RWPE1 (cell line): ENCODE data around the gene MPP3.

Experiments used
- CTCF ChIA-PET: fragments of 350-600 bp; sonication (Branson Sonifier 250); formaldehyde crosslinking; extraction: SDS; loops from one replicate; lab custom pipeline; 2021; lab: Yijun Ruan, JAX
- POLR2A ChIA-PET: fragments of 400-600 bp; formaldehyde crosslinking; extraction: SDS; loops from one replicate; lab custom pipeline; 2020; ENCODE audit warnings: antibody characterized with exemption; ENCODE audit not compliant: low non-redundant PET; lab: Yijun Ruan, JAX
- DNase-seq: peaks from one replicate; pipeline ENCODE4 v3.0.0; 2012; ENCODE audit warnings: low spot score
- H3K27ac ChIP-seq: fragments of 450-650 bp; 2 replicates; pipeline ENCODE4 v1.5.1; 2017
- CTCF ChIP-seq: fragments of 450-650 bp; conservative IDR thresholded peaks from 2 replicates; pipeline ENCODE4 v1.5.1; 2017; ENCODE audit warnings: low read depth, mild to moderate bottlenecking

The MPP3 gene

GRCh38 chr17:43772877-43773648, 59.9 kb downstream of the MPP3 start:
- POLR2A ChIA-PET = no interaction called here
- DNase-seq = no peak
- H3K27ac ChIP-seq = 0 out of 2 replicates have a peak overlapping the region, but pooled peaks have one; percentile 1
- CTCF ChIA-PET = no interaction called here
- TF ChIP-seq CTCF = no peak

DNA sequence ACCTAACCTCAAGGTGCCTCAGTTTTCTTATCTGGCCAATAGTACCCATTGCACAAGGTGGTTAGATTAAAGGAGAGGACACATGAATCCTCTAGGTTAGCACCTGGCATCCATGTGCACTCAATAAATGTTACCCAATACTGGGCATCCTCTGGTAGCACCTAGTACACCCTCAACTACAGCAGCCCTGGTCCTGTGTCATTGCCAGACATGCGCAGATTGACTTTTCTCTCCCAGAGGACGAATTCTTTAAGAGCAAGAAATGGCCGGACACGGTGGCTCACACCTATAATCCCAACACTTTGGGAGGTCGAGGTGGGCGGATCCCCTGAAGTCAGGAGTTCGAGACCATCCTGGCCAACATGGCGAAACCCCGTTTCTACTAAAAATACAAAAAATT, 61.5 kb downstream of the MPP3 start:
- ChIA-PET CTCF (interaction anchor here (0.7 kb wide), 1 partner anchor 77 kb away, joined by 3 read pairs; no protein-coding TSS in a partner anchor), POLR2A (interaction anchor here (0.7 kb wide), 1 partner anchor 78 kb away, joined by 6 read pairs; no protein-coding TSS in a partner anchor)
- DNase-seq = no peak
- no peak for TF ChIP-seq CTCF
- H3K27ac ChIP-seq = no peak overlapping the region

DNA sequence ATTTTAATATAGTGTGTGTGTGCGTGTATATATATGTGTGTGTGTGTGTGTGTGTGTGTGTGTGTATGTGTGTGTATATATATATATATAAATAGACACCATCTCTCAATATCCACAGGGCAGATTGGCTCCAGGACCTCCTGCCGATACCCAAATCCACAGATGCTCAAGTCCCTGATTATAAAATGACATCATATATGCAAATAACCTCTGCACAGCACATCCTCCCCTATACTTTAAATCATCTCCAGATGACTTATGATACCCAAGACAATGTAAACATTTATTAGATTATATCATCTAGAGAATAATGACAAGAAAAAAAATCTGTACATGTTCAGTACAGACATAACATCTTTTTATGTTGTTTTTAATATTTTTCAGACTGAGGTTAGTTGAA, 62.0 kb downstream of the MPP3 start:
- DNase-seq = no peak
- ChIA-PET POLR2A (no interaction called here), CTCF (interaction anchor here (0.6 kb wide), 1 partner anchor 131 kb away, joined by 4 read pairs; no protein-coding TSS in a partner anchor)
- H3K27ac ChIP-seq = no peak overlapping the region
- TF ChIP-seq CTCF = no peak

- no peak for TF ChIP-seq CTCF
- DNase-seq = no peak
- ChIA-PET POLR2A (no interaction called here), CTCF (interaction anchor here (0.8 to 1.2 kb wide), 2 partner anchors 10 to 96 kb away, joined by 3 to 6 read pairs; no protein-coding TSS in a partner anchor)
- H3K27ac ChIP-seq = no peak overlapping the region
These were observed 63.1 kb downstream of the MPP3 start for GRCh38 chr17:43769859-43770258.

- POLR2A ChIA-PET = no interaction called here
- CTCF ChIA-PET = interaction anchor here (0.6 to 1.2 kb wide), 3 partner anchors 10 to 96 kb away, joined by 3 to 6 read pairs (median 4); no protein-coding TSS in a partner anchor
- TF ChIP-seq CTCF = no peak
- DNase-seq = no peak
- no peak overlapping the region for H3K27ac ChIP-seq
These were observed 63.5 kb downstream of the MPP3 start for GRCh38 chr17:43769426-43769825.

DNA sequence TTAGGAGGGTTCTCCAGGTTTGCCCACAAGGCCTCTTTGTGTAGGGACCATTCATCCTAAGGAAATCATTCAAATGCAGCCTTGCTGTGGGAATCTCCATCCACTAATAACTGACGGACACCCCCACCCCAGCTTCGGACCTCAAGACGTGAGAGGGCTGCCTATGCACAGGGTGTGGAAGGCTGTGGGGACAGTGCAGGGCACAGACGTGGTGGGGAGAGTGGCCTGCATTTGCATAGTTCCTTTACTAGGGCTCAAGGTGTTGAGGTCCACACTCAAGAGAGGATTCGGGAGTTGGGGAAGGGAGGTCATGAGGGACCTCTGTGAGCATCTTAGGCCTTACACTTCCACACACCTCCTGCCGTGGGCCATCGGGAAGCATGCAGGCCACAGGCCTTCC, 64.0 kb downstream of the MPP3 start:
- ChIA-PET CTCF (interaction anchor here (0.6 to 0.8 kb wide), 3 partner anchors 75 to 285 kb away, joined by 3 to 4 read pairs (median 3); partner anchors contain the start of gene DHX8), POLR2A (no interaction called here)
- no peak for TF ChIP-seq CTCF

More for the DNA sequence above, 64.0 kb downstream of the MPP3 start:
- no peak for DNase-seq
- no peak overlapping the region for H3K27ac ChIP-seq
